ENCODE results near the gene CSNK1A1L. TPM values are rescaled to one million over a fixed set of nuclear protein-coding genes. Genes with fewer than 3 reads are reported as not detected.

The CSNK1A1L gene
- total and polyA plus RNA-seq, 2 of the 8 experiments (the other 6 are each of a cell fraction or from before 2014, with no cell fraction given) = not detected

DNA sequence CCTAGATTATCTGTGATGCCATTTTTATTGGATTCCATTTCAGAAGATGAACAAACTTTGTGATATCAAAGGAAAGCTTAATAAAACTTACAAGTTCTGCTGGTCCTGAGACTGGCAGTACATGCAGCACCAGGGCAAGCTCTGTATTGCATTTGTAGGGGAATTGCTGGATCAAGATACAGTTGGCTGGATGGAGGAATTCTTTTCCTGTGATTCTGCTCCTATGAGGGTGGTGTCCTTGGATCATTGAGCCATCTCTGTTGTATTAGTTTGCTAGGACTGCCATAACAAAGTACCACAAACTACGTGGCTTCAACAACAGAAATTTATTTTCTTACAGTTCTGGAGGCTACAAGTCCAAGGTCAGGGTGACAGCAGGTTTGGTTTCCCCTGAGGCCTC lies 33.9 kb upstream of the CSNK1A1L start:
- H3K27ac ChIP-seq (ENCODE audit: low read depth, low read length) = no peak overlapping the region
- H4K20me1 ChIP-seq (replicated peaks in 1 of 2; ENCODE audit: control insufficient read depth in 1 of 2, insufficient read depth in 2 of 2, low read length in 2 of 2) = no peaks in the 10 kb centered on the region
- no peak overlapping the region for H3K4me3 ChIP-seq (ENCODE audit: extremely low read depth in 1 of 4, insufficient read depth in 2 of 4, low read depth in 3 of 4, low read length in 4 of 4)
- no peak overlapping the region for H2BK120ac ChIP-seq (replicated peaks; ENCODE audit: low read depth, low read length)
- POLR2A ChIA-PET (ENCODE audit: partially characterized antibody) = no interaction called here
- H3K23me2 ChIP-seq (ENCODE audit: low read depth, low read length) = no peaks in the 10 kb centered on the region
- H3K9me3 ChIP-seq (ENCODE audit: insufficient read depth in 2 of 2, low read depth in 1 of 2, low read length in 1 of 2) = no peaks in the 10 kb centered on the region
- H3K4me2 ChIP-seq (ENCODE audit: insufficient read depth in 1 of 2, low read depth in 2 of 2, low read length in 2 of 2) = no peak overlapping the region
- H2AFZ ChIP-seq (ENCODE audit: low read length) = no peak overlapping the region
- no peaks in the 10 kb centered on the region for H3K36me3 ChIP-seq (ENCODE audit: control insufficient read depth in 2 of 4, insufficient read depth in 4 of 4, low read length in 3 of 4)
- no peak overlapping the region for H2AK5ac ChIP-seq (ENCODE audit: low read depth, low read length)
- H3K18ac ChIP-seq (ENCODE audit: extremely low read depth, low read length) = no peak overlapping the region
- H2BK5ac ChIP-seq (ENCODE audit: low read depth, low read length) = no peak overlapping the region
- no peak overlapping the region for H2BK20ac ChIP-seq (ENCODE audit: low read length)
- DNase-seq (ENCODE audit: low read depth in 1 of 2, low spot score in 2 of 2) (no peak), FAIRE-seq (no peak)
- no peaks in the 10 kb centered on the region for H3K27me3 ChIP-seq (replicated peaks in 1 of 4; ENCODE audit: control insufficient read depth in 3 of 4, extremely low read depth in 1 of 4, insufficient read depth in 3 of 4, low read length in 3 of 4)
- no peak overlapping the region for H4K8ac ChIP-seq (ENCODE audit: extremely low read depth, insufficient read depth, low read length)
- TF ChIP-seq RBBP5 (IDR thresholded peaks at IDR 0.05; ENCODE audit: borderline replicate concordance, low read depth, low read length) (no peak), BRCA1 (IDR thresholded peaks at IDR 0.05; ENCODE audit: low read depth, low read length) (no peak), BACH1 (IDR thresholded peaks at IDR 0.05; ENCODE audit: low read length) (no peak), KDM4A (IDR thresholded peaks at IDR 0.05; ENCODE audit: low read depth, low read length, severe bottlenecking) (no peak), RXRA (IDR thresholded peaks at IDR 0.05; ENCODE audit: insufficient read depth, low read depth, low read length) (no peak), HDAC6 (IDR thresholded peaks at IDR 0.05; ENCODE audit: low read depth, low read length) (no peak), KDM1A (IDR thresholded peaks at IDR 0.05; ENCODE audit: borderline replicate concordance, low read length) (no peak), TAF1 (IDR thresholded peaks at IDR 0.05; ENCODE audit: low read depth, low read length) (no peak), TBP (IDR thresholded peaks at IDR 0.05; ENCODE audit: low read depth, low read length) (no peak), FOSL1 (IDR thresholded peaks at IDR 0.05; ENCODE audit: insufficient read depth, low read depth, low read length) (no peak)
- no peak overlapping the region for H4K91ac ChIP-seq (replicated peaks; ENCODE audit: insufficient read length, low read length)
- no peak overlapping the region for H2BK12ac ChIP-seq (ENCODE audit: low read depth, low read length)
- CTCF ChIA-PET (ENCODE audit: partially characterized antibody) = interaction anchor here (1.2 kb wide), 1 partner anchor 16 kb away, joined by 4 read pairs; no protein-coding TSS in a partner anchor
- 91% methylated on average over 1 of the region's 1 CpG; no CpG with 5 or more reads in 1 of the 2 experiments for WGBS, 2 experiments (ENCODE audit: extremely low coverage in 1 of 2, insufficient coverage in 1 of 2, insufficient read length in 1 of 2, insufficient replicate concordance in 2 of 2, low coverage in 1 of 2, low lambda C conversion rate in 2 of 2, missing lambda C conversion rate in 1 of 2)
- H3K4ac ChIP-seq (replicated peaks; ENCODE audit: insufficient read length, low read depth, low read length) = no peak overlapping the region
- no peaks in the 10 kb centered on the region for H3K79me1 ChIP-seq (ENCODE audit: low read depth, low read length)
- H2BK15ac ChIP-seq (ENCODE audit: low read length) = no peak overlapping the region
- H4K5ac ChIP-seq (ENCODE audit: insufficient read length, low read depth, low read length) = no peak overlapping the region
- no peak overlapping the region for H3K14ac ChIP-seq (ENCODE audit: insufficient read length)
- no peaks in the 10 kb centered on the region for H3K4me1 ChIP-seq (replicated peaks in 1 of 4; ENCODE audit: control insufficient read depth in 3 of 4, insufficient read depth in 4 of 4, low read length in 3 of 4)
- no peaks in the 10 kb centered on the region for H3K79me2 ChIP-seq (ENCODE audit: control insufficient read depth in 1 of 2, insufficient read depth in 2 of 2, low read length in 2 of 2)
- no peak overlapping the region for H3K9ac ChIP-seq (replicated peaks in 1 of 4; ENCODE audit: extremely low read depth in 1 of 4, low read depth in 3 of 4, low read length in 3 of 4)
- no peak overlapping the region for H3K23ac ChIP-seq (ENCODE audit: insufficient read length)
- H3K56ac ChIP-seq (replicated peaks; ENCODE audit: insufficient read length, low read depth, low read length) = no peak overlapping the region

All from H1 (cell line).